Type B pancreatic cell (in vitro differentiated cells): ENCODE data around the gene GFRAL. TPM values are rescaled to one million over a fixed set of nuclear protein-coding genes. Genes with fewer than 3 reads are reported as not detected.

Experiments
- DNase-seq: peaks from one replicate; pipeline ENCODE4 v3.0.0; 2021; ENCODE audit warnings: mixed read lengths; ENCODE audit not compliant: unreplicated experiment; ENCODE audit errors: extremely low spot score
- H3K27ac Mint-ChIP-seq: 2 replicates; pipeline ENCODE4 v1.8.0; 2021; ENCODE audit warnings: mild to moderate bottlenecking, mixed read lengths
- H3K27me3 Mint-ChIP-seq: 2 replicates; pipeline ENCODE4 v1.8.0; 2021; ENCODE audit warnings: mixed read lengths
- H3K36me3 Mint-ChIP-seq: 2 replicates; pipeline ENCODE4 v1.8.0; 2021; ENCODE audit warnings: mixed read lengths
- H3K4me1 Mint-ChIP-seq: one replicate; pipeline ENCODE4 v1.8.0; 2021; ENCODE audit warnings: mixed read lengths; ENCODE audit not compliant: unreplicated experiment
- H3K4me3 Mint-ChIP-seq: 2 replicates; pipeline ENCODE4 v1.8.0; 2021; ENCODE audit warnings: mild to moderate bottlenecking, mixed read lengths
- H3K9me3 Mint-ChIP-seq: 2 replicates; pipeline ENCODE4 v1.8.0; 2021; ENCODE audit warnings: mixed read lengths
- total RNA-seq: library from RNA; stranded (reverse); gene quantifications from 2 replicates; pipeline ENCODE4 v1.2.1, GENCODE V29; 2021; ENCODE audit warnings: low replicate concordance
- TF ChIP-seq, protein P1 (sequence below): fragments of 200-600 bp; sonication (generic); conservative IDR thresholded peaks from 2 replicates; pipeline ENCODE4 v1.5.0; 2021; ENCODE audit warnings: antibody characterized with exemption, mild to moderate bottlenecking

GFRAL gene
- total RNA-seq, 1 donor from 2014 or later, result not detected

DNA sequence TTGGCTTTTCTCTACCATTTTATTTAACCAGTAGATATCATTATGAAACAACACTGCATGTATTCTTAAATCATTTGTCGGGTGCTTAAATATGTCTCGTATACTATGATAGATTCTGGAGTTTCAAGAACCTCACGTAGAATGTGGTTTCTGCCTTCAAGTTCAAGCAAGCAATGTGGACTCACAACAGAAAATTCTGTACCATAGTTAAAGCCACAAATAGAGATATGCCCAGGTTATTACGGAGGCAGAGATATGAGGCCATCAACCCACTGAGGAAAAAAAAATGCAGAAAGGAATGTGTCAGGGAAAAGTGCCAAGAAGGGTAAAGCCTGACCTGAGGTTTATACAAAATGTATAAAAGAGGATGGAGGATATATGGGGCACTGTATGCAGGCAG, 109.9 kb downstream of the GFRAL start:
- Mint-ChIP-seq H3K27ac (no peak overlapping the region), H3K4me3 (no peak overlapping the region), H3K4me1 (peaks cover 5% of the 10 kb centered on the region), H3K36me3 (no peaks in the 10 kb centered on the region), H3K9me3 (no peaks in the 10 kb centered on the region), H3K27me3 (no peaks in the 10 kb centered on the region)
- DNase-seq, result no peak
- TF ChIP-seq, protein P1, sequence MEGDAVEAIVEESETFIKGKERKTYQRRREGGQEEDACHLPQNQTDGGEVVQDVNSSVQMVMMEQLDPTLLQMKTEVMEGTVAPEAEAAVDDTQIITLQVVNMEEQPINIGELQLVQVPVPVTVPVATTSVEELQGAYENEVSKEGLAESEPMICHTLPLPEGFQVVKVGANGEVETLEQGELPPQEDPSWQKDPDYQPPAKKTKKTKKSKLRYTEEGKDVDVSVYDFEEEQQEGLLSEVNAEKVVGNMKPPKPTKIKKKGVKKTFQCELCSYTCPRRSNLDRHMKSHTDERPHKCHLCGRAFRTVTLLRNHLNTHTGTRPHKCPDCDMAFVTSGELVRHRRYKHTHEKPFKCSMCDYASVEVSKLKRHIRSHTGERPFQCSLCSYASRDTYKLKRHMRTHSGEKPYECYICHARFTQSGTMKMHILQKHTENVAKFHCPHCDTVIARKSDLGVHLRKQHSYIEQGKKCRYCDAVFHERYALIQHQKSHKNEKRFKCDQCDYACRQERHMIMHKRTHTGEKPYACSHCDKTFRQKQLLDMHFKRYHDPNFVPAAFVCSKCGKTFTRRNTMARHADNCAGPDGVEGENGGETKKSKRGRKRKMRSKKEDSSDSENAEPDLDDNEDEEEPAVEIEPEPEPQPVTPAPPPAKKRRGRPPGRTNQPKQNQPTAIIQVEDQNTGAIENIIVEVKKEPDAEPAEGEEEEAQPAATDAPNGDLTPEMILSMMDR, result no peak

- TF ChIP-seq, protein P1, result no peak
- DNase-seq, result no peak
- no peaks in the 10 kb centered on the region for H3K27me3 Mint-ChIP-seq
- H3K36me3 Mint-ChIP-seq, result no peaks in the 10 kb centered on the region
- H3K27ac Mint-ChIP-seq, result no peak overlapping the region
- H3K4me3 Mint-ChIP-seq, result no peak overlapping the region
- H3K9me3 Mint-ChIP-seq, result no peaks in the 10 kb centered on the region
- H3K4me1 Mint-ChIP-seq, result peaks cover 8% of the 10 kb centered on the region
Observed at GRCh38 chr6:55438203-55438602, 110.9 kb downstream of the GFRAL start.

DNA sequence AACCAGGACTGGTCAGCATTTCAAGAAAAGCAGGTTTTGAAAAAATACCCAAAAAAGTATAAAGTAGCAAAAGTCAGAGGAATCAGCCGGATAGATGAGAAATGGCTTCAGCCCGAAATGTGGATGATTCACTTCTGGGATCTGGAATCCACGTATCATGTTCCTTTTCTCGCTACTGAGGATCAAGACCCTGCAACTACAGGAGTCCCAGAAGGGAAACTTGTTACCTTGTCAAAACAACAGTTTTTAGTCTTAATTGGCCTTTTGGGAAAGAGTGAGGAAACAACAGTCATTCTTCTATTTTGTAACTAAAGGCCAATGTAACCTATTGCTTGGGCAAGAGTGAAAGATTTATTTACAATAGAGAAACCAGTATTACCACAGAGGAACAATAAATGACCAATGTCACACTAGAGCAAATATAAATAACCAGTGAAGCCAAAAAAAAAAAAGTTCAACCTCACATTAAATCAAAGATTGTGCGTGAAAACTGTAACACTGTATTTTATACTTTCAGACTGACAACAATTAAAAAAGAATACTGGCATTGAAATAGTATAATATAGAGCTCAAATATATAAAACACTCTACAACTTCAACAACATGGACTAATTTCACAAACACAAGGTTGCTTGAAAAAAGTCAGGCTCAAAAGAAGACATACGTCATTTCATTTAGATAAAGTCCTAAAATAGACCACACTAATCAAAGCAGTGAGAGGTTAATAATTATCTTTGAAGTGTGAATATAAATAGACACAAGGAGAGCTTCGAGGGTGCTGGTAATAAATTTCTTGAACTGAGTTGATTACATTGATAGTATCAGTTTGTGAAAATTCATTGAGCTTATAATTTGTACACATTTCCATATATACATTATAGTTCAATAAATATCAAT, 116.2 kb downstream of the GFRAL start:
- H3K27ac Mint-ChIP-seq, result no peak overlapping the region
- H3K27me3 Mint-ChIP-seq, result no peaks in the 10 kb centered on the region
- H3K4me1 Mint-ChIP-seq, result peaks cover 14% of the 10 kb centered on the region
- no peaks in the 10 kb centered on the region for H3K9me3 Mint-ChIP-seq
- no peaks in the 10 kb centered on the region for H3K36me3 Mint-ChIP-seq
- no peak for DNase-seq
- H3K4me3 Mint-ChIP-seq, result no peak overlapping the region
- TF ChIP-seq, protein P1, result no peak

DNA sequence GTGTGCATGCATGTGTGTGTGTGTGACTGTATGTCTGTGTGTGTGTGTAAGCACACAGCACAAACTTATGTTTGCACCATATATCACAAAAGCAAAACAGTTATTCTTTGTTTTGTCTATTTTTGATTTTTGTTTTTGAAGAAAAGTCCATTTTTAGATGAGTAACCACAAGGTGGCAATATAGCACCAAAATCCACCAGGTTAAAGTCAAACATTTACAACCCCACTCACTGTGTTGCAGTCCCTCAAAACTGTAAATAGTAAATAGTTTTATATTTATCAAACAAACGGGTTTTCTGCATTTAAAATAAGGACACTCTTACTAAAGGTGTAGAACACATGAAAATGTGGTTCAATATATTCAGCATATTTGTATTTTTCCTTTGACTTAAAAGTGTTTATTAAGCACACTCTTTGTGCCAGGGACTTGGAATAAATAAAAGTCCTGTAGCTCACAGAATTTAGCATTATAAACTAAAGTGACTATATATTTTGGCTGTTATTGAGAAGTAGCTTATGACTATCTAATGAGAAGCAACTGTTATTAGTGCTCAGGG, 118.5 kb downstream of the GFRAL start:
- Mint-ChIP-seq H3K9me3 (no peaks in the 10 kb centered on the region), H3K4me1 (peaks cover 20% of the 10 kb centered on the region), H3K27ac (no peak overlapping the region), H3K36me3 (no peaks in the 10 kb centered on the region), H3K4me3 (no peak overlapping the region), H3K27me3 (no peaks in the 10 kb centered on the region)
- TF ChIP-seq, protein P1, result peak; percentile 86
- no peak for DNase-seq

DNA sequence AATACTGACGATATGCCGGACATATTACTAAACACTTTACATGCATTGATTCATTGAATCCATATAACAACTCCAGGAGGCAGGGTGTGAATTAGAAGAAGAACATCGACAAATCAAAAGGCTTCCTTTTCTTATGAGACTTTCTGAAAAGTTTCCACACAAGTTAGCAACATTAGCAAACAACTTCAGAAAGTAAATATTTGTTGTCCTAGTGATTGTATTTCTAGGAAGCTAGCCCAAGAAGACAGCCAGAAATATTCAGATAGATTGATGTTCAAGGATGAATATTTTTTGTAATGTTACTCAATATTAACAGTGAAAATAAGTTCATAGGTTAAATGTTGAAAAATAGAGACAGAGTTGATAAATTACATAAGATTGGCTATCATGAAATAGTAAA, 120.6 kb downstream of the GFRAL start:
- H3K4me3 Mint-ChIP-seq, result no peak overlapping the region
- no peaks in the 10 kb centered on the region for H3K27me3 Mint-ChIP-seq
- no peak for DNase-seq
- no peaks in the 10 kb centered on the region for H3K36me3 Mint-ChIP-seq
- H3K27ac Mint-ChIP-seq, result no peak overlapping the region
- H3K4me1 Mint-ChIP-seq, result peaks cover 15% of the 10 kb centered on the region
- H3K9me3 Mint-ChIP-seq, result no peaks in the 10 kb centered on the region
- TF ChIP-seq, protein P1, result no peak
